ENCODE results near the gene SUN3.

GRCh38 chr7:48038815-48039506 lies 10.1 kb upstream of the SUN3 start:
- TF ChIP-seq POLR2A (IDR thresholded peaks at IDR 0.05) (no peak), CTCF (IDR thresholded peaks at IDR 0.05) (no peak)

Measured in uterus (tissue), 2 donors.